ENCODE data around the gene OR2F2.

Gene OR2F2

GRCh38 chr7:143892527-143893300, 42.3 kb upstream of the OR2F2 start:
- TF ChIP-seq CTCF (IDR thresholded peaks at IDR 0.05) (peak; percentile 40), ZFX (IDR thresholded peaks at IDR 0.05; ENCODE audit: borderline replicate concordance) (no peak)
- H3K27ac ChIP-seq = no peak overlapping the region

GRCh38 chr7:143896667-143897066, 38.4 kb upstream of the OR2F2 start:
- no peak overlapping the region for H3K27ac ChIP-seq
- TF ChIP-seq CTCF (IDR thresholded peaks at IDR 0.05) (no peak), ZFX (IDR thresholded peaks at IDR 0.05; ENCODE audit: borderline replicate concordance) (no peak)

- TF ChIP-seq CTCF (IDR thresholded peaks at IDR 0.05) (no peak), ZFX (IDR thresholded peaks at IDR 0.05; ENCODE audit: borderline replicate concordance) (no peak)
- H3K27ac ChIP-seq = peak overlapping the region; percentile 95
Observed at GRCh38 chr7:143898810-143899209, 36.2 kb upstream of the OR2F2 start.

- TF ChIP-seq CTCF (IDR thresholded peaks at IDR 0.05) (no peak), ZFX (IDR thresholded peaks at IDR 0.05; ENCODE audit: borderline replicate concordance) (no peak)
- peak overlapping the region; percentile 95 for H3K27ac ChIP-seq
Observed at GRCh38 chr7:143900230-143900766, 34.7 kb upstream of the OR2F2 start.

- peak overlapping the region; percentile 95 for H3K27ac ChIP-seq
- no peak for TF ChIP-seq CTCF (IDR thresholded peaks at IDR 0.05)
- no peak for TF ChIP-seq ZFX (IDR thresholded peaks at IDR 0.05; ENCODE audit: borderline replicate concordance)
Observed at GRCh38 chr7:143901332-143901667, 33.7 kb upstream of the OR2F2 start.

- peak within 1 kb of the TSS; percentile 95 for H3K27ac ChIP-seq
- TF ChIP-seq CTCF (IDR thresholded peaks at IDR 0.05) (peak; percentile 69), ZFX (IDR thresholded peaks at IDR 0.05; ENCODE audit: borderline replicate concordance) (no peak)
Observed at GRCh38 chr7:143901668-143902331, 33.2 kb upstream of the OR2F2 start, which contains the start of gene TCAF1. TCAF1 (minus strand) TSS chr7:143902176; CDS start chr7:143876608, 25,568 bp downstream.
